HG02798 (cell line): ENCODE measurements around the gene FZR1.

Experiments
- ATAC-seq: cut with Tn5 transposase; IDR thresholded peaks from one replicate; pipeline ENCODE4 v1.9.1; 2021; ENCODE audit warnings: mild to moderate bottlenecking; ENCODE audit not compliant: unreplicated experiment, poor library complexity

Gene FZR1

DNA sequence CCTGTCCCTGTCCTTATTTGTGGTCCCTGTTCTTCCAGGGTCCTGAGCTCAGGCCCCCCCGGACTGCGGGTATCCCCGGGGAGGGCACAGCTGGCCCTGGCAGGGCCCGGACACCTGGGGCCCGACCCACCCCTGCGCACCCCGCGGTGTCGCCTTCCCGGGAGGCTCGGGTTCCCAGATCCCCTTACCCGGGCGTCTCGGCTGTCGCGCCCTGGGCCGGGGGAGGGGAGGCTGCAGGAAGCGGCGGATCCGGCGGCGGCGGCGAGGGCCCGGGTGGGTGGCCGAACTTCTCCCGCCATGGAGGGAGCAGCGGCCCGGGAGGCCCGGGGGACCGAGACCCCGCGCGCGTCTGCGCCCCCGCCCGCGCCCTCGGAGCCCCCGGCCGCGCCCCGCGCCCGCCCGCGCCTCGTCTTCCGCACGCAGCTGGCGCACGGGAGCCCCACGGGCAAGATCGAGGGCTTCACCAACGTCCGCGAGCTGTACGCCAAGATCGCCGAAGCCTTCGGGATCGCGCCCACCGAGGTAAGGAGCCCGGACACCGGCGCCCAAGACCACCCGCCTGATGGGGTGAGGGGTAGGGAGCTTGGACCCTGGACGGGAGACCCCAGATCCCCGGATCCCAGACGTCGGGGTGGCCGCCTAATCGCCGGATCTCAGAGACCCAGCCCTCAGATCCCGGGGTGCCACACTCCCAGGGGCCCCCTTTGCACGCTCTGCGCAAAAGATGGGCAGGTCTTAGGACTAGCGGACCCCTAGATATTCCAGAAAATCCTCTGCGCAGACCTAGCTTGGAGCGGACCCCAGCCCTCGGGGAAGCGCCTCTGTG is 79.4 kb downstream of the FZR1 start, which contains the start of gene GIPC3:
Gene GIPC3, plus strand, starts transcription at position 178 of the 826 bp plus-strand sequence. Its CDS starts 120 bp downstream, at position 298.
- no peak for ATAC-seq

- no peak for ATAC-seq
Observed at GRCh38 chr19:3586127-3586626, 80.1 kb downstream of the FZR1 start.

GRCh38 chr19:3586707-3587346 is 80.7 kb downstream of the FZR1 start:
- ATAC-seq: no peak
